Heart right ventricle (tissue), 16 donors: ENCODE data around the gene TMEM100. TPM values are rescaled to one million over a fixed set of nuclear protein-coding genes. Genes with fewer than 3 reads are reported as not detected.
A peak's percentile ranks its signal among the peaks of the same experiment; 100 is the strongest.

ENCODE experiments used
- ATAC-seq, 8 donors: fragments of 200-7000 bp; cut with Tn5 transposase; one replicate each; pipeline ENCODE4 v1.9.1; 2020; ENCODE audit warnings: mild to moderate bottlenecking in 8 of 8, moderate library complexity in 8 of 8, moderate number of reproducible peaks in 1 of 8
- DNase-seq, 2 donors: peaks; one replicate each; pipeline ENCODE4 v3.0.0-alpha.2; 2020
- H3K27ac ChIP-seq, 10 donors: fragments of 200-600 bp; sonication (generic) in 2 of 10; one replicate each; pipeline versions ENCODE4 v1.5.0 to v1.8.0; 2020 to 2022; ENCODE audit warnings: mild to moderate bottlenecking in 3 of 10
- H3K27me3 ChIP-seq, 7 donors: fragments of 200-600 bp; one replicate each; pipeline ENCODE4 v1.8.0; 2021 to 2022; ENCODE audit warnings: mild to moderate bottlenecking in 2 of 7
- H3K36me3 ChIP-seq, 9 donors: fragments of 200-600 bp; sonication (generic) in 1 of 9; one replicate each; pipeline versions ENCODE4 v1.5.0 to v1.8.0; 2020 to 2022; ENCODE audit warnings: mild to moderate bottlenecking in 2 of 9
- H3K4me1 ChIP-seq, 9 donors: fragments of 200-600 bp; sonication (generic) in 1 of 9; one replicate each; pipeline versions ENCODE4 v1.5.0 to v1.8.0; 2020 to 2022; ENCODE audit warnings: mild to moderate bottlenecking in 4 of 9
- H3K4me3 ChIP-seq, 10 donors: fragments of 200-600 bp; sonication (generic) in 2 of 10; one replicate each; pipeline versions ENCODE4 v1.5.0 to v1.8.0; 2020 to 2022; ENCODE audit warnings: mild to moderate bottlenecking in 7 of 10, moderate library complexity in 2 of 10
- H3K9me3 ChIP-seq, 11 donors: fragments of 200-600 bp in 10 of 11; sonication (generic) in 2 of 11; one replicate each; pipeline versions ENCODE4 v1.5.0 to v1.8.0; 2013 to 2022; ENCODE audit warnings: mild to moderate bottlenecking in 2 of 11, control low read depth in 1 of 11, moderate library complexity in 1 of 11
- WGBS, 2 donors: extraction: QIAGEN DNeasy Blood & Tissue Kit; methylation state at CpG; one replicate each; pipeline ENCODE4 v1.1.7; 2013; ENCODE audit warnings: inconsistent platforms in 1 of 2; 5-methylcytosine and 5-hydroxymethylcytosine counted together
- intact Hi-C, 10 donors: fragments of 100-400 bp; cut with DNase I; formaldehyde crosslinking; loops; one replicate each; pipeline versions ENCODE4 v1.11.1 to v1.14.2; 2022
- polyA plus RNA-seq, 2 donors: library from polyadenylated mRNA; stranded (reverse); fragments of 200-250 nt; gene quantifications; one replicate each; pipeline ENCODE4 v1.2.3, GENCODE V29; 2013
- total RNA-seq, 10 donors: library from RNA; stranded (reverse); fragmentation: NEBNext Ultra II Directional in 3 of 10; extraction: Animal tissue kit (Norgen Biotek cat#: 25700) in 3 of 10; gene quantifications; one replicate each; pipeline versions ENCODE4 v1.2.1 to v1.2.4, GENCODE V29; 2021 to 2023
- TF ChIP-seq, protein P1 (sequence below), 9 donors: fragments of 200-600 bp; sonication (generic) in 2 of 9; IDR thresholded peaks; one replicate each; pipeline versions ENCODE4 v1.5.0 to v1.8.0; 2021 to 2022; ENCODE audit warnings: antibody characterized with exemption in 9 of 9, mild to moderate bottlenecking in 5 of 9, moderate library complexity in 1 of 9
- donor health status: Arrhythmogenic right ventricular cardiomyopathy.
- donor health status: ischemic (EF 13 %, LVEDD 7.1; RV severe dilation, severe dysfunction).
- donor health status: healthy with polysubstance abuse.
- donor health status: DM: no; HTN: yes; CAD: no.
- donor health status: DM: no; HTN: no; CAD: no.
- donor health status: ischemic (EF 25% LVEDD 6.9; RV normal size, moderate dysfunction).
- donor health status: ischemic (EF 25% LVEDD 5.7; RV mildly dilated, moderate dysfunction).
- donor health status: healthy.
- donor health status: DM: yes; HTN: yes; CAD: no.
- donor health status: Ischemic cardiomyopathy.
- donor health status: ischemic (EF 35%, LVEDD 5.7; RV mildly dilated, moderate dysfunction).
- donor health status: nonischemic (EF 11% LVEDD 7.7; RV severe dilation, severe dysfunction).
- donor health status: DM: yes; HTN: yes; CAD: no.
- donor health status: PGD.
- donor health status: ischemic (EF 29% LVEDD 5.4; RV normal size, mild dysfunction).
- donor health status: nonischemic (EF 23%, LVEDD 6.1; RV moderate dilation, normal function).

Gene TMEM100
- total and polyA plus RNA-seq, 12 donors: 1.6 to 12.1 (median 6.1) TPM

DNA sequence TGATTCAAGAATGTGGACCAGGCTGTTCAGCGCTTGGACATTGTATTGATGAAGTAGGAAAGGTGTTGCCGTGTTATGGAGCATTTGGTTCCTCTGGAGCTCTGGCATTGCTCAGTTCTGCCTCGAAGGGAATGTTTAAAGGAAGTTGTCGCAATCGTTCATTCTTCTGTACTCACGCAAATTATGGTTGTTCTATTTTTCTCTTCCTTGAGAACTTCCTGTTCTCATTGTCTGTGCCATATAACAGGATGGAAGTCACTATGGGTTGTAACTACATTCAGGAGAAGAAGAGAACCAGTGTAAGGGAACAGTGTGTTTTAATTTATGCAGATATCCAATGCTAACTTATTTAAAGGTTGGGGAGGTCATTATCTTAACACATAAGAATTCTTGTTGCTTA is 41.2 kb upstream of the TMEM100 start:
- Histone ChIP-seq H3K9me3 (no peaks in the 10 kb centered on the region), H3K4me3 (no peak overlapping the region), H3K27me3 (no peaks in the 10 kb centered on the region), H3K27ac (peak overlapping the region in 1 of 10 donors; percentile 13), H3K36me3 (peaks cover 0 to 18% (median 7%) of the 10 kb centered on the region in 9 donors), H3K4me1 (peaks cover 0 to 32% (median 21%) of the 10 kb centered on the region in 9 donors)
- TF ChIP-seq, protein P1, sequence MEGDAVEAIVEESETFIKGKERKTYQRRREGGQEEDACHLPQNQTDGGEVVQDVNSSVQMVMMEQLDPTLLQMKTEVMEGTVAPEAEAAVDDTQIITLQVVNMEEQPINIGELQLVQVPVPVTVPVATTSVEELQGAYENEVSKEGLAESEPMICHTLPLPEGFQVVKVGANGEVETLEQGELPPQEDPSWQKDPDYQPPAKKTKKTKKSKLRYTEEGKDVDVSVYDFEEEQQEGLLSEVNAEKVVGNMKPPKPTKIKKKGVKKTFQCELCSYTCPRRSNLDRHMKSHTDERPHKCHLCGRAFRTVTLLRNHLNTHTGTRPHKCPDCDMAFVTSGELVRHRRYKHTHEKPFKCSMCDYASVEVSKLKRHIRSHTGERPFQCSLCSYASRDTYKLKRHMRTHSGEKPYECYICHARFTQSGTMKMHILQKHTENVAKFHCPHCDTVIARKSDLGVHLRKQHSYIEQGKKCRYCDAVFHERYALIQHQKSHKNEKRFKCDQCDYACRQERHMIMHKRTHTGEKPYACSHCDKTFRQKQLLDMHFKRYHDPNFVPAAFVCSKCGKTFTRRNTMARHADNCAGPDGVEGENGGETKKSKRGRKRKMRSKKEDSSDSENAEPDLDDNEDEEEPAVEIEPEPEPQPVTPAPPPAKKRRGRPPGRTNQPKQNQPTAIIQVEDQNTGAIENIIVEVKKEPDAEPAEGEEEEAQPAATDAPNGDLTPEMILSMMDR (IDR thresholded peaks at IDR 0.05): no peak
- peak in 4 of 8 donors; percentile 19 to 86 (median 46) for ATAC-seq
- intact Hi-C loops: loop anchor here in 2 of 10 donors (5.0 kb wide), 2 partner anchors 42 to 47 kb away; partner anchors contain the start of gene TMEM100 (in 1 of the 2)
- no peak for DNase-seq
- WGBS, 2 donors: 54 to 71% methylated on average over 6 of the region's 6 CpGs

DNA sequence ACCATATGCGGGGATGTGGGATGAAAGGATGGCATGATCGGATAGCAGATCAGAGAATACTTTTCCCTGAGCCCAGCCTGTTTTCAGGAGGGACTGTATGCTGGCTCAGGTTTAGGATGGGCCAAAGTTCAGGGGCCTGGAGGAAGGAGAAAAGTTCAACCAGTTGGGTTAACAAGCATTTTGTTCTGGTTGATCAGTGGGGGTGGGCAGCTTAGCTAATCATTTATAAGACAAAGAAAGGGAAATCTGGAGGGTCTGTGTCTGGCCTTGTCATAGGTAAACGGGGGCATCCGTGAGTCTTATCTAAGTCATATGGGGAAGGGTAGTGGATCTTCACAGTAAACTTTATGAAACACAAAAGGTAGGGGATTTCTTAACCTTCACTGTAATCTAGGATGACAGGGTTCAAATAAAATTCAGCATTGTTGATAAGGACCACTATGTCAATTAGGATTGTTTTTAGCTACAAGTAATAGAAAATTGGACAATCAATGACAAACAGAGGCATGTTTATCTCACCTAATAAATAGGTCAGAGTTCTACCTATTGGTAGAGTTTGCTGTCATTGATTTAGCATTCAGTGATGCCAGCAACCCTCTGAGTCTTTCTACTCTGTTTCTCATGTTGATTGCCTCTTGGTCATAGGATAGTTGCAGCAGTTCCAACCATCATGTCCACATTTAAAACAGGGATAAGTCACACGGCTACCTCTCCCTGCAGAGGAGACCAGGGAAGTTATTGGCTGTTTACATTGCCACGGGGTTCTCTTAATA is 39.6 kb upstream of the TMEM100 start:
- WGBS, 2 donors: 94 to 96% methylated on average over 6 of the region's 6 CpGs
- Histone ChIP-seq H3K36me3 (peaks cover 0 to 2% (median 0%) of the 10 kb centered on the region in 9 donors), H3K4me3 (no peak overlapping the region), H3K27me3 (no peaks in the 10 kb centered on the region), H3K4me1 (peaks cover 0 to 41% (median 19%) of the 10 kb centered on the region in 9 donors), H3K9me3 (no peaks in the 10 kb centered on the region), H3K27ac (no peak overlapping the region)
- intact Hi-C loops: loop anchor here in 2 of 10 donors (5.0 kb wide), 2 partner anchors 40 to 45 kb away; partner anchors contain the start of gene TMEM100 (in 1 of the 2)
- no peak for DNase-seq
- no peak for ATAC-seq
- TF ChIP-seq, protein P1 (IDR thresholded peaks at IDR 0.05): no peak

DNA sequence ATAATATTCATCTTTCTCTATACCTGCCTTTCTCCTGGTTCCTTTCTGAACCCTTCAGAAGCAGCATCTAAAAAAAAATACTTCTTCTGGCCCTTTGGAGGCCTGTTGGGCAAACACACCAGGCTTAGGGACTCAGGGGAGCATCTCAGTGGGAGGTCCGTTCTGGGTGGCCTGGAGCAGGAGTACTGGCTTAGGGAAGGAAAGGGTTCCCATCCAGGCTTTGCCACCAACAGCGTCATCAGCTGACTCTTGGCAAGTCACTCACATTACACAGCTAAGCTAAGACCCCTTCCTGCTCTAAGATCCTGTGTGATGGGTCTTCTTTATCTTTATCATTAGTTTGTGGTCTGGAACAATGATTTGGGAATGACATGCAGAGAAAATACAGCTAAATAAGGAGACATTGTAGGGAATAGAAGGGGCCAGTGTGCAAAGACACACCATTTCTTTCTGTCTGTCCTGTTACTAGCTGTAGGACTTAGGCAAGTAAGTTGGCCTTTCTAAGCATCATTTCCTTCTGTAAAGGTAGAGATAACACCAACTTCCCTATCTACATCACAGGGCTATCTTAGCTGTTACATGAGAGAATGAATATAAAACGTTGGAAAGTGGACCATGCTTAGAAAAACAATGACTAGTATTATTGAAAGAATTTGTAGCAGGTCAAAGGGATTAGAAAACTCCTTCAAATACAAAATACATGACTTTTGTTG is 38.1 kb upstream of the TMEM100 start:
- no peak for DNase-seq
- Histone ChIP-seq H3K27ac (no peak overlapping the region), H3K27me3 (no peaks in the 10 kb centered on the region), H3K36me3 (no peaks in the 10 kb centered on the region), H3K4me3 (no peak overlapping the region), H3K4me1 (peaks cover 0 to 41% (median 19%) of the 10 kb centered on the region in 9 donors), H3K9me3 (no peaks in the 10 kb centered on the region)
- WGBS, 2 donors: 58 to 66% methylated on average over 3 of the region's 3 CpGs
- intact Hi-C loops: loop anchor here in 2 of 10 donors (5.0 kb wide), 2 partner anchors 38 to 43 kb away; partner anchors contain the start of gene TMEM100 (in 1 of the 2)
- ATAC-seq: peak in 1 of 8 donors; percentile 51
- TF ChIP-seq, protein P1 (IDR thresholded peaks at IDR 0.05): no peak

DNA sequence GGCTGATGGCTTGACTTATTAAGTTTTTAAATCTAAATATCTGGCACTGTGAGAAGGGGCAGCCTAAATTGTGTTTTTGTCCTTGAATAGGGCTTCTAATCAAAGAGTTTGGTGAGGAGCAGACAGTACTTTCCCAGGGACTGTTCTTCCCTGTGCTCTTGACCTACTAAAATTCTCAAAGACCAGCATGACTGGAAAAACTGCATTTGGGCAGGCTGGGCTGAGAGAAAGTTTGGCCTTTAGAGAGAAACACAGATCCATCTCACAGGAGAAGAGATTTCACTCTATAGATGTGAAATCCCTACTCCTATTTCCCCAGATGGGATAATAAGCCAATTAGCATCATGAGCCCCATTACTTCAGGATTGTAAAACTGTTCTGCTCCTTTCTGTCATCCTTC is 35.5 kb upstream of the TMEM100 start:
- Histone ChIP-seq H3K4me1 (peaks cover 0 to 34% (median 8%) of the 10 kb centered on the region in 9 donors), H3K36me3 (peaks cover 0 to 15% (median 0%) of the 10 kb centered on the region in 9 donors)
- intact Hi-C loops: loop anchor here in 2 of 10 donors (10.0 kb wide), 2 partner anchors 333 to 343 kb away; partner anchors contain the start of gene MMD (in 1 of the 2)

More for the DNA sequence above, 35.5 kb upstream of the TMEM100 start:
- H3K4me3 ChIP-seq: no peak overlapping the region
- no peaks in the 10 kb centered on the region for H3K27me3 ChIP-seq
- DNase-seq: no peak
- ATAC-seq: no peak
- TF ChIP-seq, protein P1 (IDR thresholded peaks at IDR 0.05): no peak
- H3K27ac ChIP-seq: no peak overlapping the region
- H3K9me3 ChIP-seq: no peaks in the 10 kb centered on the region
